SK-N-SH (cell line): ENCODE data around the gene SKI.

Source experiments
- JUND ChIP-seq: IDR thresholded peaks from 2 replicates; pipeline ENCODE4 v1.4.0; 2012
- RCOR1 ChIP-seq: fragments of 150-350 bp; IDR thresholded peaks from 2 replicates; pipeline ENCODE4 v1.6.1; 2017; ENCODE audit warnings: antibody characterized with exemption, low read length
- TAF1 ChIP-seq: IDR thresholded peaks from 2 replicates; pipeline ENCODE4 v1.6.1; 2012; ENCODE audit warnings: low read depth, mild to moderate bottlenecking, low read length, moderate library complexity, borderline replicate concordance
- TF ChIP-seq, protein P1 (sequence below): fragments of 200-600 bp; sonication (generic); IDR thresholded peaks from 2 replicates; pipeline ENCODE4 v1.6.1; 2017; ENCODE audit warnings: antibody characterized with exemption, mild to moderate bottlenecking, moderate library complexity

DNA sequence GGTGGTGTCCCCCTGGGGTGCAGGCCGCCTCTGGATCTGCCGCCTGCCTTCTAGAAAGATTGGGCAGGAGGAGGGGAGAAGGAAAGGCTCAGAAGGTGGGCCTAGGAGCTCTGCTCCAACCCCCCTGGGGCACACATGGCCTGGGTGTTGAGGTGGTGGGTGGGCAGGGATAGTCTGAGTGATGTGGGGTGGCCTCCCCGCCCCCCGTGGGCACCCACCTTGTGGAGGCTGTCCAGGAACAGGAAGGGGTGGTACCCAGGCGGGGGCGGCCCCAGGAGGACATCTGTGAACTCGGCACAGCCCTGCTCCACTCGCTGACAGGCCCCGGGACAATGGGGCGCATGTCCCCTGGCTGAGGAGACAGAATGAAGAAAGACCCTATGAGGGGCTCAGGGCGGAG lies 108.4 kb downstream of the SKI start:
- TF ChIP-seq, protein P1, sequence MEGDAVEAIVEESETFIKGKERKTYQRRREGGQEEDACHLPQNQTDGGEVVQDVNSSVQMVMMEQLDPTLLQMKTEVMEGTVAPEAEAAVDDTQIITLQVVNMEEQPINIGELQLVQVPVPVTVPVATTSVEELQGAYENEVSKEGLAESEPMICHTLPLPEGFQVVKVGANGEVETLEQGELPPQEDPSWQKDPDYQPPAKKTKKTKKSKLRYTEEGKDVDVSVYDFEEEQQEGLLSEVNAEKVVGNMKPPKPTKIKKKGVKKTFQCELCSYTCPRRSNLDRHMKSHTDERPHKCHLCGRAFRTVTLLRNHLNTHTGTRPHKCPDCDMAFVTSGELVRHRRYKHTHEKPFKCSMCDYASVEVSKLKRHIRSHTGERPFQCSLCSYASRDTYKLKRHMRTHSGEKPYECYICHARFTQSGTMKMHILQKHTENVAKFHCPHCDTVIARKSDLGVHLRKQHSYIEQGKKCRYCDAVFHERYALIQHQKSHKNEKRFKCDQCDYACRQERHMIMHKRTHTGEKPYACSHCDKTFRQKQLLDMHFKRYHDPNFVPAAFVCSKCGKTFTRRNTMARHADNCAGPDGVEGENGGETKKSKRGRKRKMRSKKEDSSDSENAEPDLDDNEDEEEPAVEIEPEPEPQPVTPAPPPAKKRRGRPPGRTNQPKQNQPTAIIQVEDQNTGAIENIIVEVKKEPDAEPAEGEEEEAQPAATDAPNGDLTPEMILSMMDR = no peak
- TF ChIP-seq TAF1 = no peak
- TF ChIP-seq JUND = no peak
- TF ChIP-seq RCOR1 = no peak
